ENCODE measurements around the gene DGKH.

GRCh38 chr13:42071672-42072419, 23.4 kb downstream of the DGKH start:
- TF ChIP-seq CTCF (IDR thresholded peaks at IDR 0.05; ENCODE audit: low read depth, low read length, poor library complexity, severe bottlenecking) (no peak), EZH2phosphoT487 (IDR thresholded peaks at IDR 0.05; ENCODE audit: borderline replicate concordance, low read length) (no peak)
